HCT116 (cell line): Measurements from ENCODE around the gene SORCS2. TPM values are rescaled to one million over a fixed set of nuclear protein-coding genes. Genes with fewer than 3 reads are reported as not detected.

Source experiments
- ATAC-seq: fragments of 200-7000 bp; cut with Tn5 transposase; 2 replicates; pipeline ENCODE4 v1.9.1; 2020; ENCODE audit warnings: mild to moderate bottlenecking, moderate library complexity
- BruUV-seq: library from RNA; stranded (reverse); fragments of 400-500 nt; replicated peaks from 2 replicates; lab custom pipeline; 2021; lab: Mats Ljungman, UMichigan
- CTCF ChIA-PET: fragments of 300-600 bp; sonication (Branson Sonifier 250); formaldehyde crosslinking; loops from one replicate; lab custom pipeline; 2021; ENCODE audit warnings: antibody characterized with exemption; lab: Charles Lee
- POLR2A ChIA-PET: fragments of 300-600, 350-600 bp; sonication (Branson Sonifier 250); formaldehyde crosslinking; loops from one replicate; lab custom pipeline; 2021; ENCODE audit warnings: antibody characterized with exemption; lab: Charles Lee
- RAD21 ChIA-PET, 2 experiments: fragments of 300-600 bp; sonication (Branson Sonifier 250); formaldehyde crosslinking; loops; one replicate each; lab custom pipeline; 2023; ENCODE audit warnings: low total read pairs in 2 of 2; ENCODE audit not compliant: uncharacterized antibody in 2 of 2, unreplicated experiment in 2 of 2, low non-redundant PET in 1 of 2; lab: Charles Lee
- DNase-seq: peaks from one replicate; pipeline ENCODE4 v3.0.0-alpha.2; 2010; ENCODE audit warnings: low read depth, low spot score
- H2AFZ ChIP-seq: fragments of 200-600 bp; shearing (Covaris generic), sonication (generic); 2 replicates; pipeline ENCODE4 v1.6.1; 2017; ENCODE audit warnings: low read depth, mixed run types, mixed read lengths, antibody characterized with exemption, low read length; ENCODE audit not compliant: poor library complexity, severe bottlenecking
- H3K27ac ChIP-seq: 2 replicates; pipeline ENCODE4 v1.5.1; 2012; ENCODE audit warnings: low read depth, low read length
- H3K27me3 ChIP-seq: fragments of 200-600 bp; sonication (generic); 2 replicates; pipeline ENCODE4 v1.6.1; 2016; ENCODE audit warnings: mixed run types, low read length, mixed read lengths; ENCODE audit not compliant: insufficient read depth
- H3K36me3 ChIP-seq, 2 experiments: fragments of 200-500 bp in 1 of 2; fragments of 200-600 bp in 1 of 2; sonication (Bioruptor generic) in 1 of 2; sonication (generic) in 1 of 2; 2 replicates each; pipeline versions ENCODE4 v1.5.1 to v1.6.1; 2014 to 2016; ENCODE audit warnings: low read length in 2 of 2, inconsistent platforms in 1 of 2, mixed read lengths in 1 of 2, mixed run types in 1 of 2; ENCODE audit not compliant: insufficient read depth in 2 of 2, control insufficient read depth in 1 of 2
- H3K4me1 ChIP-seq, 2 experiments: fragments of 200-600 bp in 1 of 2; sonication (generic) in 1 of 2; 2 replicates each; pipeline versions ENCODE4 v1.5.1 to v1.6.1; 2012 to 2017; ENCODE audit warnings: low read length in 2 of 2, inconsistent platforms in 1 of 2, mild to moderate bottlenecking in 1 of 2, mixed read lengths in 1 of 2, mixed run types in 1 of 2, moderate library complexity in 1 of 2; ENCODE audit not compliant: insufficient read depth in 2 of 2, control insufficient read depth in 1 of 2
- H3K4me2 ChIP-seq: fragments of 200-600 bp; sonication (generic); 2 replicates; pipeline ENCODE4 v1.6.1; 2017; ENCODE audit warnings: mixed run types, low read length, mixed read lengths
- H3K4me3 ChIP-seq, 2 experiments: fragments of 200-600 bp in 1 of 2; sonication (generic) in 1 of 2; replicated peaks in 1 of 2; 2 replicates each; pipeline ENCODE4 v1.5.1; 2011 to 2016; ENCODE audit warnings: low read length in 2 of 2, control low read depth in 1 of 2, low read depth in 1 of 2, mild to moderate bottlenecking in 1 of 2, mixed read lengths in 1 of 2, mixed run types in 1 of 2
- H3K79me2 ChIP-seq: fragments of 200-600 bp; sonication (generic); 2 replicates; pipeline ENCODE4 v1.6.1; 2017; ENCODE audit warnings: mild to moderate bottlenecking, mixed run types, low read length, moderate library complexity, mixed read lengths; ENCODE audit not compliant: insufficient read depth
- H3K9ac ChIP-seq: fragments of 200-600 bp; sonication (generic); 2 replicates; pipeline ENCODE4 v1.6.1; 2016; ENCODE audit warnings: low read length, mixed read lengths
- H3K9me2 ChIP-seq: fragments of 200-600 bp; sonication (generic), shearing (Covaris generic); 2 replicates; pipeline ENCODE4 v1.6.1; 2017; ENCODE audit warnings: mixed run types, mild to moderate bottlenecking, moderate library complexity; ENCODE audit not compliant: insufficient read depth
- H3K9me3 ChIP-seq, 2 experiments: fragments of 200-500 bp in 1 of 2; fragments of 200-600 bp in 1 of 2; sonication (Bioruptor generic) in 1 of 2; sonication (generic) in 1 of 2; 2 replicates each; pipeline ENCODE4 v1.6.1; 2014 to 2017; ENCODE audit warnings: low read length in 2 of 2, mixed read lengths in 2 of 2, inconsistent platforms in 1 of 2, low read depth in 1 of 2, mild to moderate bottlenecking in 1 of 2, mixed run types in 1 of 2, moderate library complexity in 1 of 2; ENCODE audit not compliant: control insufficient read depth in 1 of 2, insufficient read depth in 1 of 2
- H4K20me1 ChIP-seq: fragments of 200-600 bp; sonication (generic), shearing (Covaris generic); 2 replicates; pipeline ENCODE4 v1.6.1; 2017; ENCODE audit warnings: mixed run types, mild to moderate bottlenecking, moderate library complexity; ENCODE audit not compliant: insufficient read depth
- CTCF ChIP-seq, 3 experiments: fragments of 200-600 bp in 1 of 3; sonication (generic) in 1 of 3; IDR thresholded peaks in 2 of 3; conservative IDR thresholded peaks in 1 of 3; 2 replicates each; pipeline ENCODE4 v1.5.1; 2012 to 2017; ENCODE audit warnings: low read depth in 2 of 3, low read length in 2 of 3, antibody characterized with exemption in 1 of 3, borderline replicate concordance in 1 of 3, control low read depth in 1 of 3, mild to moderate bottlenecking in 1 of 3, mixed read lengths in 1 of 3, mixed run types in 1 of 3, moderate library complexity in 1 of 3; ENCODE audit not compliant: insufficient read depth in 1 of 3
- ELF1 ChIP-seq: IDR thresholded peaks from 2 replicates; pipeline ENCODE4 v1.6.1; 2012; ENCODE audit warnings: low read depth, borderline replicate concordance
- EZH2 ChIP-seq: fragments of 200-600 bp; sonication (generic); IDR thresholded peaks from 2 replicates; pipeline ENCODE4 v1.6.1; 2017; ENCODE audit warnings: antibody characterized with exemption, mixed run types
- EZH2phosphoT487 ChIP-seq: fragments of 200-600 bp; IDR thresholded peaks from 2 replicates; pipeline ENCODE4 v1.6.1; 2018; ENCODE audit warnings: antibody characterized with exemption, borderline replicate concordance
- FOSL1 ChIP-seq: IDR thresholded peaks from 2 replicates; pipeline ENCODE4 v1.6.1; 2012; ENCODE audit warnings: low read depth
- JUND ChIP-seq: IDR thresholded peaks from 2 replicates; pipeline ENCODE4 v1.6.1; 2012
- POLR2A ChIP-seq: IDR thresholded peaks from 2 replicates; pipeline ENCODE4 v1.7.0; 2011; ENCODE audit warnings: borderline replicate concordance; ENCODE audit not compliant: insufficient read depth, insufficient read length; ENCODE audit errors: extremely low read depth
- REST ChIP-seq: IDR thresholded peaks from 2 replicates; pipeline ENCODE4 v1.6.1; 2012; ENCODE audit warnings: low read depth
- SIN3A ChIP-seq: IDR thresholded peaks from 2 replicates; pipeline ENCODE4 v1.6.1; 2012; ENCODE audit warnings: low read depth
- SP1 ChIP-seq: IDR thresholded peaks from 2 replicates; pipeline ENCODE4 v1.6.1; 2012; ENCODE audit warnings: low read depth
- TCF7L2 ChIP-seq: IDR thresholded peaks from 2 replicates; pipeline ENCODE4 v1.7.0; 2011; ENCODE audit warnings: borderline replicate concordance, inconsistent platforms; ENCODE audit not compliant: insufficient read depth, insufficient read length; ENCODE audit errors: extremely low read depth
- YY1 ChIP-seq: IDR thresholded peaks from 2 replicates; pipeline ENCODE4 v1.6.1; 2011; ENCODE audit warnings: low read length, low read depth, moderate library complexity, mild to moderate bottlenecking; ENCODE audit not compliant: insufficient replicate concordance; ENCODE audit errors: extremely low read depth
- ZFX ChIP-seq: fragments of 450-650 bp; IDR thresholded peaks from 2 replicates; pipeline ENCODE4 v1.6.1; 2017
- intact Hi-C: fragments of 100-400 bp; cut with micrococcal nuclease; formaldehyde crosslinking; loops from 2 replicates; pipeline ENCODE4 v1.10.0; 2022
- total RNA-seq: library from RNA; stranded (reverse); gene quantifications from one replicate; pipeline ENCODE4 v1.2.1, GENCODE V29; 2021; ENCODE audit not compliant: unreplicated experiment

Gene SORCS2
- total RNA-seq, 1 experiment from 2014 or later: 0.37 TPM

GRCh38 chr4:7515390-7515902, 323.1 kb downstream of the SORCS2 start:
- H3K27ac ChIP-seq: no peak overlapping the region
- no peaks in the 10 kb centered on the region for H3K9me3 ChIP-seq
- H3K4me3 ChIP-seq: no peak overlapping the region
- H3K27me3 ChIP-seq: peaks cover 30% of the 10 kb centered on the region; the same call in 1 of the 2 replicates
- ChIA-PET RAD21 (no interaction called here), POLR2A (no interaction called here), CTCF (no interaction called here)
- H2AFZ ChIP-seq: no peak overlapping the region
- intact Hi-C loops: no loop called here
- H3K9me2 ChIP-seq: no peaks in the 10 kb centered on the region
- H3K4me2 ChIP-seq: no peak overlapping the region
- no peak for ATAC-seq
- H3K36me3 ChIP-seq: no peaks in the 10 kb centered on the region
- H3K9ac ChIP-seq: no peak overlapping the region
- H4K20me1 ChIP-seq: no peaks in the 10 kb centered on the region
- H3K79me2 ChIP-seq: no peaks in the 10 kb centered on the region
- H3K4me1 ChIP-seq: peaks cover 3 to 11% of the 10 kb centered on the region in 2 experiments; a peak in 3 of 4 replicates
- TF ChIP-seq POLR2A (no peak), TCF7L2 (no peak), JUND (no peak), EZH2 (no peak), SIN3A (no peak)
- BruUV-seq: no TSS peak
- DNase-seq: no peak

DNA sequence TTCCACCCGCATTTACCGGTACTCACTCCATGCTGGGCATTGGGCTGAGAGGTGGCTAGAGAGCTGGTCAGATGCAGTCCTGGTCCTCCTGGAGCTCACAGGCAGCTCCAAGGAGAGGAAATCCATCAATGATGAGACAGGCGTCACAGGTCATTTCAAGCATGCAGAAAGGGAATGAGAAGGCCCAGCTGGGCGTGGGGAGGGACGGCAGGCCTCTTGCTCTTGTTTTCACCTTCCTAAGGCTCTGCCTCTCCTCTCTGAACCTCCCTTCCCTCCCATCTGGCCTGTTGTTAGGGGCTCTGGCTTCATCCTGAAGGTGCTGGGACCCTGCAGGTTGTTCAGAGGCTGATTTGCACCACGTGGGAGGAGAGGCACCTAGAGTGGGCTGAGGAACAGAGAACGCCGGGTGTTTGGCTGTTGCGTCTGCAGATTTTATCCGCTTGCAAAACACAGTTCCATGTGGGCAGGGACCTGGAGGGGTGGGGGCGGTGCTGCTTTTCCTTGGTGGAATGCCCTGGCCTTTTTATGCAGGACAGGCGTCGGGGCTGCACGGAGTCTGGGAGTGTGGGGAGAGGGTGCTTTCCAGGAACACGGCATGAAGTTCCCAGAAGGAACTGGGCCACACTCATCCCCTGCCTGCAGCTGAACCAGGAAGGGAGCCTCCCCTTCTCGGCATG, 323.9 kb downstream of the SORCS2 start:
- intact Hi-C loops: no loop called here
- Histone ChIP-seq H3K27me3 (peaks cover 34% of the 10 kb centered on the region), H4K20me1 (no peaks in the 10 kb centered on the region), H3K4me1 (peaks cover 3 to 11% of the 10 kb centered on the region in 2 experiments; a peak in 3 of 4 replicates), H3K79me2 (no peaks in the 10 kb centered on the region), H3K9me2 (no peaks in the 10 kb centered on the region), H3K27ac (no peak overlapping the region), H3K9ac (no peak overlapping the region), H3K4me2 (no peak overlapping the region), H2AFZ (no peak overlapping the region), H3K36me3 (no peaks in the 10 kb centered on the region), H3K9me3 (no peaks in the 10 kb centered on the region), H3K4me3 (no peak overlapping the region)
- RAD21 ChIA-PET: no interaction called here
- CTCF ChIA-PET: interaction anchor here (0.5 kb wide), 1 partner anchor 132 kb away, joined by 6 read pairs; no protein-coding TSS in a partner anchor
- ATAC-seq (no peak), DNase-seq (no peak)
- POLR2A ChIA-PET: no interaction called here
- BruUV-seq: no TSS peak
- no peak for TF ChIP-seq EZH2
- TF ChIP-seq POLR2A: no peak
- no peak for TF ChIP-seq EZH2phosphoT487
- no peak for TF ChIP-seq YY1
- TF ChIP-seq FOSL1: no peak
- no peak for TF ChIP-seq REST
- no peak for TF ChIP-seq JUND
- TF ChIP-seq CTCF (IDR thresholded peaks at IDR 0.05 in 2 of 3, conservative IDR thresholded peaks at IDR 0.05 in 1 of 3; ENCODE audit: borderline replicate concordance in 1 of 3, insufficient read depth in 1 of 3, low read depth in 2 of 3, low read length in 2 of 3): no peak
- no peak for TF ChIP-seq SP1
- no peak for TF ChIP-seq TCF7L2
- no peak for TF ChIP-seq ZFX
- no peak for TF ChIP-seq ELF1
- TF ChIP-seq SIN3A: no peak
